ACC112 (cell line): ENCODE measurements around the gene RAB11FIP4.

Source experiments
- H2AFZ ChIP-seq: fragments of 200-600 bp; sonication (generic); one replicate; pipeline ENCODE4 v1.6.0; 2017; ENCODE audit warnings: antibody characterized with exemption, low read length; ENCODE audit not compliant: unreplicated experiment
- H3K27ac ChIP-seq: fragments of 200-600 bp; sonication (generic); 2 replicates; pipeline ENCODE4 v1.5.1; 2014; ENCODE audit warnings: low read depth, mild to moderate bottlenecking, antibody characterized with exemption, low read length, moderate library complexity
- H3K27me3 ChIP-seq: fragments of 200-600 bp; sonication (generic); 2 replicates; pipeline ENCODE4 v1.6.1; 2014; ENCODE audit warnings: mild to moderate bottlenecking, antibody characterized with exemption, low read length, moderate library complexity, mixed read lengths; ENCODE audit not compliant: insufficient read depth
- H3K36me3 ChIP-seq: fragments of 200-600 bp; sonication (generic); 2 replicates; pipeline ENCODE4 v1.6.1; 2016; ENCODE audit warnings: mild to moderate bottlenecking, antibody characterized with exemption, low read length, moderate library complexity, mixed read lengths; ENCODE audit not compliant: insufficient read depth
- H3K4me1 ChIP-seq: fragments of 200-600 bp; sonication (generic); one replicate; pipeline ENCODE4 v1.6.1; 2016; ENCODE audit warnings: low read length, mixed read lengths; ENCODE audit not compliant: insufficient read depth, unreplicated experiment, control insufficient read depth
- H3K4me3 ChIP-seq: fragments of 200-600 bp; sonication (generic); 2 replicates; pipeline ENCODE4 v1.5.1; 2014; ENCODE audit warnings: mild to moderate bottlenecking, low read depth, low read length
- H3K79me2 ChIP-seq: fragments of 200-600 bp; sonication (generic); one replicate; pipeline ENCODE4 v1.6.0; 2016; ENCODE audit warnings: low read length; ENCODE audit not compliant: control insufficient read depth, unreplicated experiment, insufficient read depth

RAB11FIP4 gene

GRCh38 chr17:31552568-31552967 is 161.1 kb downstream of the RAB11FIP4 start:
- Histone ChIP-seq H3K4me1 (no peaks in the 10 kb centered on the region), H3K36me3 (no peaks in the 10 kb centered on the region), H3K79me2 (no peaks in the 10 kb centered on the region), H3K27me3 (no peaks in the 10 kb centered on the region), H2AFZ (no peak overlapping the region), H3K27ac (no peak overlapping the region), H3K4me3 (no peak overlapping the region)

- H3K27me3 ChIP-seq, result no peaks in the 10 kb centered on the region
- no peaks in the 10 kb centered on the region for H3K36me3 ChIP-seq
- no peak overlapping the region for H3K27ac ChIP-seq
- no peak overlapping the region for H3K4me3 ChIP-seq
- H3K4me1 ChIP-seq, result peaks cover 5% of the 10 kb centered on the region
- H3K79me2 ChIP-seq, result no peaks in the 10 kb centered on the region
- no peak overlapping the region for H2AFZ ChIP-seq
Observed at GRCh38 chr17:31553506-31553905, 162.0 kb downstream of the RAB11FIP4 start.

GRCh38 chr17:31554930-31555329 is 163.5 kb downstream of the RAB11FIP4 start:
- H3K4me1 ChIP-seq, result peaks cover 5% of the 10 kb centered on the region
- H3K36me3 ChIP-seq, result no peaks in the 10 kb centered on the region; the same call in 1 of the 2 replicates
- H3K79me2 ChIP-seq, result peaks cover 9% of the 10 kb centered on the region
- H3K27me3 ChIP-seq, result no peaks in the 10 kb centered on the region
- no peak overlapping the region for H3K27ac ChIP-seq
- H2AFZ ChIP-seq, result no peak overlapping the region
- H3K4me3 ChIP-seq, result no peak overlapping the region

GRCh38 chr17:31556969-31557645 is 165.6 kb downstream of the RAB11FIP4 start:
- H3K4me3 ChIP-seq, result no peak overlapping the region
- no peak overlapping the region for H2AFZ ChIP-seq
- no peak overlapping the region for H3K27ac ChIP-seq
- peaks cover 7% of the 10 kb centered on the region for H3K4me1 ChIP-seq
- no peaks in the 10 kb centered on the region for H3K27me3 ChIP-seq
- peaks cover 6% of the 10 kb centered on the region; the same call in 1 of the 2 replicates for H3K36me3 ChIP-seq
- peaks cover 30% of the 10 kb centered on the region for H3K79me2 ChIP-seq

DNA sequence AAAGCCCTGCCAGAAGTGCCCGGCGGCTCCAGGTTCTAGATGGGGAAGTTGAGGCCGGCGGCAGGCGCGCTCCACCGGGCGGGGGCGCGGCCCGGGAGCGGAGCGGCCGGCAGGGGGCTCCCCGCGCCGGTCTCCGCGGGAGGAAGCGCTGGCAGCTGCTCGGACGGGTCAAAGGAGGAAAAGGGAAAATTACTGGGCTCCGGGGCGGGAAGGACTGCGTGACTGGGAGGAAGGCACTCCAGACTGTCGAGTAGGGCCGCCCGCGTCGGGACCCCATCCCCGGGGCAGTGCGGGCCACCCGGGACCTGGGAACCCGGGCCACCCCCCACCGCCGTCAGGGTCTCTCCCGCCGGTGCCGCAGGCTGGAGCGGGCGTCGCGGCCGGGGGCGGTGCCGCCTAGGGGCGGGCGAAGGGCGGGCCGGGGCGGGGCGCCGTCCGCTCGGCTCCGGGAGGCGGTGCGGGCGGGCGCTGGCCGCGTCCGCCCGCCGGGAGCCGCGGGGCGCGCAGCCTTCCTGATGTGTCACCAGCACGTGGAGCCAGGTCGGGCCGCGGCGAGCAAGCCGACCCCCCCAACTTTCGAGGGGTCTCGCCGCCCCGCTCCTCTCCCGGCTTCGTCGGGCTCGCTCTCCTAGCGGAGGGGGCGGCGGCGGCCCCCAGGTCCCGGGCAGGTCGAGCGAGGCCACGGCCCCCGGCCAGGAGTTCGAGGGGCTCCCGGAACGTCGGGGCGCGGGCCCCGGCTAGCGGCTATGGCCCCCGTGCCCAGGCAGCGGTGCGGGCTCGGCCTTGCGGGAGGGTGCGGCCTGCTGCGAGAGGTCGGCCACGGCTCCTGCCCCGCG is 167.5 kb downstream of the RAB11FIP4 start:
- Histone ChIP-seq H3K4me1 (peaks cover 17% of the 10 kb centered on the region), H3K27me3 (no peaks in the 10 kb centered on the region), H2AFZ (peak overlapping the region; percentile 79)

DNA sequence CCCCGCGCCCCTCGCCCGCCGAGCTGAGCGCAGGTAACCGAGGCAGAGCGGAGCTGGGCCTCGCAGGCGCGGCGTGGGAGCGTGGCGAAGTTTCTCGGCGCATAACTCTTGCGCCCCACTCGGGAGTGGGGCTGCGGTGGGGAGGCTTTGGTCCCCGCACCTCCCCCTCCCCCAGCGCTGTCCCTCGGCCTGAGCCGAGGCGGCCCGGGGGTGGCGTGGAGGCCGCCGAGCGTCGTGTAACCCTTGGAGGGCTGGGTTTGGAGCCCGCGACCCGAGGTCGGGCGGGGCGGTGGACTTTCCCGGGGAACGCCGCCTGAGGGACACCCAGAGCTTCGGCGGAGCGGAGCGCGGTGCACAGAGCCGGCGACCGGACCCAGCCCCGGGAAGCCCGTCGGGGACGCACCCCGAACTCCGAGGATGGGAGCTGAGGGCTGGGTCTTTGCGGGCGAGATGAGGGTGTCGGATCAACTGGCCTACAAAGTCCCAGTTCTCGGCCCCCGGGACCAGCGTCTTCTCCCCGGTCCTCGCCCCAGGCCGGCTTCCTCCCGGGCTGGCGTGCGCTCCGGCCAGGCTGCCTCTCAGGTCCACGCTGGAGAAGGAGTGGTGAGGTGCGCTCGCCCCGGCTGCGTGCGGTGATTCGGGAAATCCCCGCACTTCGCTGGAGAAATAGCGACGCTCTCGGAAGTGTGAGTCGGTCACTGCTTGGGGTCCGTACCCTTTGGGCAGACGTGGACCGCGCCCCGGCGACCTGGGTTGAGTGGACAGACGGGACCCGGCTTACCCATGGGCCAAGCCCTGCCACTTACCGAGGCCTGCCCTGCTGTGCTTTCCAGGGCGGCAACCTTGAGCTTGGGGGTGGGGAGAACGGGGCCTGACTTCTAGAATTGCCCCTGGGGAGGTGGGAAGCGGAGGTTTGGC is 168.4 kb downstream of the RAB11FIP4 start:
- peak overlapping the region; percentile 79 for H2AFZ ChIP-seq
- peaks cover 26% of the 10 kb centered on the region for H3K4me1 ChIP-seq
- H3K27me3 ChIP-seq, result no peaks in the 10 kb centered on the region
- H3K4me3 ChIP-seq, result peak overlapping the region; percentile 87
- H3K36me3 ChIP-seq, result peaks cover 6% of the 10 kb centered on the region; the same call in 1 of the 2 replicates
- peak overlapping the region; percentile 67 for H3K27ac ChIP-seq
- H3K79me2 ChIP-seq, result peaks cover 56% of the 10 kb centered on the region

More for the DNA sequence above, 167.5 kb downstream of the RAB11FIP4 start:
- Histone ChIP-seq H3K36me3 (peaks cover 6% of the 10 kb centered on the region; the same call in 1 of the 2 replicates), H3K4me3 (peak overlapping the region; percentile 87), H3K27ac (peak overlapping the region; percentile 67), H3K79me2 (peaks cover 48% of the 10 kb centered on the region)

- Histone ChIP-seq H3K4me1 (peaks cover 34% of the 10 kb centered on the region), H3K4me3 (peak overlapping the region; percentile 87), H3K27ac (peak overlapping the region; percentile 67), H3K79me2 (peaks cover 65% of the 10 kb centered on the region), H2AFZ (no peak overlapping the region), H3K27me3 (no peaks in the 10 kb centered on the region), H3K36me3 (peaks cover 6% of the 10 kb centered on the region; the same call in 1 of the 2 replicates)
Observed at GRCh38 chr17:31560616-31561235, 169.3 kb downstream of the RAB11FIP4 start.

DNA sequence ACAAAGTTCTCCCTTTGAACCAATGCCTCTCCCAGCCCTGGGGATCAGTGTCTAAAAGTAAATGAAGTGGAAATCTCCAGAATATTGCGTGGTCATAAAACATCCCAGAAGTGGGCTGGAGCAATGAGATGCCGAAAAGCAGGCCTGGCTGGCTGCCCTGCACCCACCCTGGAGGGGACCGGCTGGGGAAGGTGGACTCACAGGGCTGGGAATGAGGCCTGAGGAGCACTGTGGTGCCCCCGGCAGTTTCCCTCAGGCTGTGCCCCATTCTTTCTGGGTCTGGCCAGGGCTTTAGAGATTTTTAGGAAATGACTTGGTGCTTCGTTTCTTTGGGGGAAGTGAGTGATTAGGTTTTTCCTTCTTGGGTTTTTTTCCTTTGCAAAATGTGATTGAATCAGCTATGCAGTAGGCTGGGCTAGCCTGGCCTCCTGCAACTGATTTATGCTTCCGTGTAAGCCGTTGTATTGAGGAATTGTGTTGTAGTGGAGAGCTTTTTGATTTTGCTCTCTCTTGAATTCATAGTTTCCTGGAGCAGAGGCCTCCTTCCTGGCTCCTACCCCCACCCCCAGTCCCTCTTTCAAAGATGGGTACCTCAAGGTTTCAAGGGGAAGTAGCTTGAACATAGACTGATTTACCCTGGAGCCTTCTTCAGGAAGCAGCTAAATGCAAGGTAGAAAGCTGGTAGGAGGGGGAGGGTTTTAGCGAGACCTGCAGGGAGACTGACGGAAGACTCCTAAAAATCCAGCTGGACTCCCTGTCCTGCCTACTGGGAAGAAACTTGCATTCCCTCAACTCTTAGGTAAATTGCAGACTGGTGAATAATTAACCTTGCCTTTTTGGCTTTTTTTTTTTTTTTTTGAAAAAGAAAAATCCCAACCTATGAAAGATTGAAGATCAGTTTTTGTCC is 170.2 kb downstream of the RAB11FIP4 start:
- H3K79me2 ChIP-seq, result peaks cover 75% of the 10 kb centered on the region
- H3K4me1 ChIP-seq, result peaks cover 44% of the 10 kb centered on the region
- H3K4me3 ChIP-seq, result peak overlapping the region; percentile 87
- H3K27ac ChIP-seq, result peak overlapping the region; percentile 67
- no peaks in the 10 kb centered on the region for H3K27me3 ChIP-seq
- no peak overlapping the region for H2AFZ ChIP-seq
- H3K36me3 ChIP-seq, result peaks cover 6% of the 10 kb centered on the region; the same call in 1 of the 2 replicates

DNA sequence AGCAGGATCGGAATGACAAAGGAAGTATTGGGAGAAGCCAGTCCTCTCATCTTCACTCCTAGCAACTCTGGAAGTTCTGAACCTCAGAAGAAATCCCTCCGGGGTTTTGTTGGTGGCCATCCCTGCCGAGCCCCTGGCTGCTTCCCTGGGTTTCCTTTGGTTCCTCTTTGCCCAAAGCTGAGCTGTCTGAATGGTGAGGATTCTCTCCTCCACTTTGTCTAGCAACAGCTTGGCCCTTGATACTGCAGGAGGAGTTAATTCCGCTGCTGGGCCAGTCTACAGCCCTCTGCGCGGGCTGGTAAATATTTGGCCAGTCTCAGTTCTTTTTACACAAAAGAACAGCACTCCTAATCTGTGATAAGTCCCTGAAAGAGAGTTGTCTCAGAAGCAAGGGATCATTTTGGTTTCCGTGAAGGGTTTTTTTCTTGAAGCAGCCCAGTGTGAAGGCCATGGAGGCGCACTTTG is 170.9 kb downstream of the RAB11FIP4 start:
- H3K36me3 ChIP-seq, result peaks cover 6% of the 10 kb centered on the region; the same call in 1 of the 2 replicates
- H3K79me2 ChIP-seq, result peaks cover 82% of the 10 kb centered on the region
- no peaks in the 10 kb centered on the region for H3K27me3 ChIP-seq
- H3K27ac ChIP-seq, result no peak overlapping the region
- peaks cover 51% of the 10 kb centered on the region for H3K4me1 ChIP-seq
- no peak overlapping the region for H2AFZ ChIP-seq
- peak overlapping the region; percentile 87 for H3K4me3 ChIP-seq
